ENCODE measurements around the gene LRRK1. TPM values are rescaled to one million over a fixed set of nuclear protein-coding genes. Genes with fewer than 3 reads are reported as not detected.

LRRK1 gene
- total RNA-seq, result 10.8 TPM

GRCh38 chr15:100918690-100919480, at the start of gene LRRK1:
LRRK1 (plus strand) TSS chr15:100919357; CDS start chr15:100924633, 5,276 bp downstream.
- DNase-seq, result peak; percentile 47

GRCh38 chr15:100873029-100873677, 46.0 kb upstream of the LRRK1 start:
- DNase-seq, result peak; percentile 70

- DNase-seq, result no peak
Measured at GRCh38 chr15:100875495-100875894, 43.7 kb upstream of the LRRK1 start.

- DNase-seq, result no peak
Measured at GRCh38 chr15:100875976-100876375, 43.2 kb upstream of the LRRK1 start.

GRCh38 chr15:100877551-100877950, 41.6 kb upstream of the LRRK1 start:
- DNase-seq, result no peak

- DNase-seq, result no peak
Measured at GRCh38 chr15:100878130-100878529, 41.0 kb upstream of the LRRK1 start.

GRCh38 chr15:100878648-100879047, 40.5 kb upstream of the LRRK1 start:
- no peak for DNase-seq

GRCh38 chr15:100879061-100879463, 40.1 kb upstream of the LRRK1 start:
- DNase-seq, result no peak

GRCh38 chr15:100879464-100880138, 39.6 kb upstream of the LRRK1 start, which contains the start of gene ALDH1A3:
ALDH1A3 (plus strand) TSS chr15:100879831; CDS start chr15:100879908, 77 bp downstream.
- DNase-seq, result no peak

GRCh38 chr15:100880139-100880896, 38.8 kb upstream of the LRRK1 start:
- peak; percentile 10 for DNase-seq

- DNase-seq, result no peak
Measured at GRCh38 chr15:100880897-100881242, 38.3 kb upstream of the LRRK1 start.

GRCh38 chr15:100881573-100882336, 37.4 kb upstream of the LRRK1 start:
- no peak for DNase-seq

- DNase-seq, result no peak
Measured at GRCh38 chr15:100885116-100885515, 34.0 kb upstream of the LRRK1 start.

GRCh38 chr15:100885811-100886210, 33.3 kb upstream of the LRRK1 start:
- no peak for DNase-seq

GRCh38 chr15:100887211-100887913, 31.8 kb upstream of the LRRK1 start:
- DNase-seq, result no peak

GRCh38 chr15:100889385-100890050, 29.6 kb upstream of the LRRK1 start:
- DNase-seq, result no peak

- no peak for DNase-seq
Measured at GRCh38 chr15:100890051-100890720, 29.0 kb upstream of the LRRK1 start.

- no peak for DNase-seq
Measured at GRCh38 chr15:100890850-100891249, 28.3 kb upstream of the LRRK1 start.

GRCh38 chr15:100891307-100892012, 27.7 kb upstream of the LRRK1 start:
- no peak for DNase-seq
